Esophagus squamous epithelium (tissue), 5 donors: ENCODE results near the gene DKC1. TPM values are rescaled to one million over a fixed set of nuclear protein-coding genes. Genes with fewer than 3 reads are reported as not detected.

Experiments
- DNase-seq: peaks from one replicate; lab custom pipeline; 2025; lab: John Stamatoyannopoulos, UW
- H3K27ac ChIP-seq, 4 donors: fragments of 200-600 bp; sonication (generic); one replicate each; pipeline ENCODE4 v1.5.1; 2016 to 2019; ENCODE audit warnings: mild to moderate bottlenecking in 1 of 4
- H3K27me3 ChIP-seq, 4 donors: fragments of 200-600 bp; sonication (generic); 1 replicate in 3 of 4; 2 replicates in 1 of 4; pipeline versions ENCODE4 v1.5.1 to v1.6.0; 2017 to 2021; ENCODE audit warnings: antibody characterized with exemption in 1 of 4
- H3K36me3 ChIP-seq, 3 donors: fragments of 200-600 bp; sonication (generic); one replicate each; pipeline ENCODE4 v1.5.1; 2016 to 2019
- H3K4me1 ChIP-seq, 3 donors: fragments of 200-600 bp; sonication (generic); one replicate each; pipeline ENCODE4 v1.5.1; 2017 to 2019
- H3K4me3 ChIP-seq, 4 donors: fragments of 200-600 bp; sonication (generic); 1 replicate in 3 of 4; 2 replicates in 1 of 4; pipeline ENCODE4 v1.5.1; 2016 to 2019; ENCODE audit warnings: mild to moderate bottlenecking in 2 of 4, moderate library complexity in 1 of 4
- H3K9me3 ChIP-seq, 3 donors: fragments of 200-600 bp; sonication (generic); one replicate each; pipeline ENCODE4 v1.5.1; 2016 to 2019
- CTCF ChIP-seq, 6 experiments: fragments of 450-650 bp in 4 of 6; fragments of 200-600 bp in 2 of 6; sonication (generic) in 2 of 6; IDR thresholded peaks; one replicate each; pipeline ENCODE4 v1.5.1; 2016 to 2019; ENCODE audit warnings: antibody characterized with exemption in 6 of 6, mild to moderate bottlenecking in 4 of 6, moderate library complexity in 4 of 6
- POLR2A ChIP-seq, 4 donors: fragments of 450-650 bp; IDR thresholded peaks; one replicate each; pipeline ENCODE4 v1.6.1; 2017; ENCODE audit warnings: antibody characterized with exemption in 4 of 4, mild to moderate bottlenecking in 4 of 4, moderate library complexity in 3 of 4
- WGBS, 2 donors: methylation state at CpG; one replicate each; pipeline ENCODE4 v1.1.5; 2018; 5-methylcytosine and 5-hydroxymethylcytosine counted together
- intact Hi-C: fragments of 100-400 bp; cut with DNase I; formaldehyde crosslinking; loops from one replicate; pipeline ENCODE4 v1.15.0; 2022
- total RNA-seq, 4 donors: library from RNA; depleted of rRNA; stranded (reverse); fragments of >200 nt; gene quantifications; one replicate each; pipeline ENCODE4 v1.1.0, GENCODE V29; 2016
- donor health status: DM: yes; HTN: yes; CAD: no.

The DKC1 gene
- total RNA-seq, 4 donors from 2014 or later = 41.5 to 86.2 (median 49.5) TPM

- WGBS, 2 donors = 75 to 92% methylated on average over 4 to 6 of the region's 9 CpGs
- no peak for DNase-seq
- intact Hi-C loops = no loop called here
- Histone ChIP-seq H3K27me3 (no peaks in the 10 kb centered on the region), H3K9me3 (no peaks in the 10 kb centered on the region), H3K4me1 (no peaks in the 10 kb centered on the region), H3K27ac (no peak overlapping the region), H3K4me3 (no peak overlapping the region), H3K36me3 (peaks cover 0 to 41% (median 10%) of the 10 kb centered on the region in 3 donors)
- TF ChIP-seq CTCF (IDR thresholded peaks at IDR 0.05) (no peak), POLR2A (IDR thresholded peaks at IDR 0.05) (no peak)
Observed at GRCh38 chrX:154780968-154781367, 18.3 kb downstream of the DKC1 start.

GRCh38 chrX:154784149-154784995 lies 21.7 kb downstream of the DKC1 start:
- Histone ChIP-seq H3K27ac (no peak overlapping the region), H3K27me3 (no peaks in the 10 kb centered on the region), H3K4me3 (no peak overlapping the region), H3K9me3 (no peaks in the 10 kb centered on the region), H3K4me1 (no peaks in the 10 kb centered on the region), H3K36me3 (peaks cover 0 to 13% (median 0%) of the 10 kb centered on the region in 3 donors)
- TF ChIP-seq CTCF (IDR thresholded peaks at IDR 0.05) (no peak), POLR2A (IDR thresholded peaks at IDR 0.05) (no peak)
- intact Hi-C loops = no loop called here
- 73 to 81% methylated on average over 10 to 13 of the region's 13 CpGs for WGBS, 2 donors
- no peak for DNase-seq

- H3K4me3 ChIP-seq = no peak overlapping the region
- no peak for DNase-seq
Observed at GRCh38 chrX:154785716-154786115, 23.1 kb downstream of the DKC1 start.

GRCh38 chrX:154791467-154791866 lies 28.8 kb downstream of the DKC1 start:
- TF ChIP-seq POLR2A (IDR thresholded peaks at IDR 0.05) (no peak), CTCF (IDR thresholded peaks at IDR 0.05) (no peak)
- WGBS, 2 donors = 71 to 95% methylated on average over 4 of the region's 4 CpGs
- Histone ChIP-seq H3K36me3 (no peaks in the 10 kb centered on the region), H3K27ac (no peak overlapping the region), H3K9me3 (no peaks in the 10 kb centered on the region), H3K4me1 (no peaks in the 10 kb centered on the region), H3K4me3 (no peak overlapping the region), H3K27me3 (no peaks in the 10 kb centered on the region)
- intact Hi-C loops = no loop called here
- no peak for DNase-seq

More at GRCh38 chrX:154785716-154786115, 23.1 kb downstream of the DKC1 start:
- H3K36me3 ChIP-seq = peaks cover 0 to 8% (median 0%) of the 10 kb centered on the region in 3 donors
- WGBS, 2 donors = 64% methylated on average over 6 of the region's 6 CpGs; no CpG with 5 or more reads in 1 of the 2 donors
- H3K27ac ChIP-seq = no peak overlapping the region
- H3K27me3 ChIP-seq = no peaks in the 10 kb centered on the region
- intact Hi-C loops = no loop called here
- H3K9me3 ChIP-seq = no peaks in the 10 kb centered on the region
- TF ChIP-seq POLR2A (IDR thresholded peaks at IDR 0.05) = no peak
- TF ChIP-seq CTCF (IDR thresholded peaks at IDR 0.05) = no peak
- H3K4me1 ChIP-seq = no peaks in the 10 kb centered on the region

GRCh38 chrX:154791939-154792338 lies 29.3 kb downstream of the DKC1 start:
- H3K27me3 ChIP-seq = no peaks in the 10 kb centered on the region
- H3K4me1 ChIP-seq = no peaks in the 10 kb centered on the region
- no peak for DNase-seq
- intact Hi-C loops = no loop called here
- H3K9me3 ChIP-seq = no peaks in the 10 kb centered on the region
- no peak overlapping the region for H3K27ac ChIP-seq
- no peak overlapping the region for H3K4me3 ChIP-seq
- WGBS, 2 donors = 73 to 80% methylated on average over 8 of the region's 8 CpGs
- TF ChIP-seq POLR2A (IDR thresholded peaks at IDR 0.05) (no peak), CTCF (IDR thresholded peaks at IDR 0.05) (no peak)
- H3K36me3 ChIP-seq = no peaks in the 10 kb centered on the region
